ENCODE data around the gene JKAMP.

- TF ChIP-seq CTCF (IDR thresholded peaks at IDR 0.05) (no peak), POLR2A (IDR thresholded peaks at IDR 0.05) (no peak), EP300 (IDR thresholded peaks at IDR 0.05) (no peak), POLR2AphosphoS5 (IDR thresholded peaks at IDR 0.05) (no peak)
Observed at GRCh38 chr14:59480166-59480565, 4.2 kb upstream of the JKAMP start.
